Iris pigment epithelial cell (primary cell): ENCODE data around the gene TINCR.
"Not testable (repeated sequence)": the region's sequence is repeated elsewhere in the genome, so short reads cannot be mapped to it uniquely, and the experiment has no call there.

Experiments used
- DNase-seq: peaks from one replicate; pipeline ENCODE4 v3.0.0-alpha.2; 2011; ENCODE audit warnings: low read depth

The TINCR gene

DNA sequence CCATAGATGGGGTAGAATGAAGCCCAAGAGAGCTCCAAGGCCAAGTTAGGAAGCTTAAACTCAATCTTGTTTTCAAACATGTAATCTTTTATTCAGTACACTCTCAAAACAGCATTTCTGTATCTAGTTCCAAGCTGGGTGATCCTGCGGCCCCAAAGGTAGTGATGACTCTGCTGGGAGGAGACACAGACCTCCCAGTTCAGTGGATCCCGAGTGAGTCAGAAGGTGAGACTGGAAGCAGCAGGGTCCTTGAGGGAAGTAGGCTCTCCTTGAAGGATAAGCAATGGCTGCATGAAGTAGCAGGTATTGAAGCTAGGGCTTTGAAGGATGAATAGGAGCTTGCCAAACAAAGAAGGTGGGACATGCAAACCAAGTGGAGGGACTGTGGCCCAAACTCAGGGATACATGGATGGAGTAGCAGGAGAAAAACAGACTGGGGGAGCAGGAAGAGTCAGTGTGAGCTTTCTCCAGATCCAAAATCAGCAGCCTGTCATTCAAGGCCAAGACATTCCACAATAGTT lies 9.6 kb downstream of the TINCR start:
- no peak for DNase-seq

DNA sequence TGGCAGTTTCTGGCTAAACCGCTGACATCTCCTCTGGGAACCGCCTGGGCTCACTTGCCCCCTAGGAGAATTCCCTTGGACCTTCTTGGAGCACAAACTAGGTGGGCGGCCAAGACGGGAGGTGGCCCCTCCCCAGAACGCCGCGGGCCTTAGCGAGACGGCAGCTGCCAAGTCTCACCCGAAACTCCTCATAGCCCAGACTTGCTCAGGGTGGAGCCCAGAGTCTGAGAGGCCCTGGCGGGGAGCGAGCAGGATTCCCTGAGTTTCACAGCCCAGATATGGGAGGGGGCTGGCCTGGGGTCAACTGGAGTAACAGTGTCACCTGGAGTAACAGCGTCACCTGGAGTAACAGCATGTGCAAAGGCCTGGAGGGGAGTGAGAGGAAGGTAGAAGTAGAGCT lies 10.1 kb downstream of the TINCR start:
- no peak for DNase-seq

DNA sequence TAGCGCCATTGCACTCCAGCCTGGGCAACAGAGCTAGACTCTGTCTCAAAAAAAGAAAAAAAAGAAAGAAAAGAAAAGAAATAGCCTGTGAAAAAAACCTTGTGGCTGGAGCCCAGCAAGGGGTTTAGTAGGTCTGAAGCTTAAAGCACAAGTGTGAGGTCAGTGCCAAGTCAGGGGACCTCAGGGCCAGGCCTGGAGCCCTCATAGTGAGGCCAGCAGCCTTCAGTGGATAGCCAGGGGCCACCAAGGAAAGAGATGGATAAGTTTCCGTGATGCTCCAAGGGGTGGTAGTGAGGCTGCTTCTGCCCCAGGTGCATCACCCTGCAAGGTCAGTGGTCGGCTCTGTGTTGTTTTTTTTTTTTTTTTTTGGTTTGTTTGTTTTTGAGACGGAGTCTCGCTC lies 12.9 kb downstream of the TINCR start:
- no peak for DNase-seq

DNA sequence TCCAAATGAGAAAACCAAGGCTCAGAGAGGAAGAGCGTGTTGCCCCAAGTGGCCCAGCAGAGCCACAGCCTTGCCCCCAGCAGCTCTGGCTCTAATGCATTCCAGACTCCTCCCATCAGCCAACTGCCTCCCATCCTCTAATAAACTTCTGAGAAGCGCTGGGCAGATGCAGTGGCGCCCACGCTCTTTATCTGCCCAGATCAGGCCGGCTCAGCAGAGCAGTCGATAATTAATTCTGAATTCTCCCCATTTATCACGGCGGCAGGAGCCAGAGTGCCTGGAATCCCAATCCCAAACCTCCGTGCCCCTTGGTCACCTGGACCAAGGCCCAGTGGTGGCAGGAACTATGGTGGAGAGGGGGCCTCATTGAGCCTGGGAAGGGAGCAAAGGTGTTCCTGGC lies 13.9 kb downstream of the TINCR start:
- DNase-seq, result no peak

DNA sequence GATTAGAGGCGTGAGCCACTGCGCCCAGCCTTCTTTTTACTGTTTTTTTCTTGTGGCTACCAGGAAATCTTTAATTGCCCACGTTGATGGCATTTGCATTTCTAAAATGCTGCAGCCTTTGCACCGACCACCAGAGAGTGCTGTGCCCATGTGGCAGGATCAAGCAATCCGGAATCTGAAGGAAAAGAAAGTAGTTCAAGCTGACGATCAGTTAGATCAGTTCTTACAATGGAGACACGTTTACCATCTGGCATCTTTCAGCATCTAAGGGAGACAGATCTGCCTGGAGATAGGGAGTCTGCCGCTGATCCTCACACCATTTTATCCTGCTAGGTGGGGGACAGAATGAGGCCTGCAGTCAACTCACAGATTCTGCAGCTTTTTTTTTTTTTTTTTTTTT lies 19.9 kb downstream of the TINCR start:
- peak; percentile 31 for DNase-seq

DNA sequence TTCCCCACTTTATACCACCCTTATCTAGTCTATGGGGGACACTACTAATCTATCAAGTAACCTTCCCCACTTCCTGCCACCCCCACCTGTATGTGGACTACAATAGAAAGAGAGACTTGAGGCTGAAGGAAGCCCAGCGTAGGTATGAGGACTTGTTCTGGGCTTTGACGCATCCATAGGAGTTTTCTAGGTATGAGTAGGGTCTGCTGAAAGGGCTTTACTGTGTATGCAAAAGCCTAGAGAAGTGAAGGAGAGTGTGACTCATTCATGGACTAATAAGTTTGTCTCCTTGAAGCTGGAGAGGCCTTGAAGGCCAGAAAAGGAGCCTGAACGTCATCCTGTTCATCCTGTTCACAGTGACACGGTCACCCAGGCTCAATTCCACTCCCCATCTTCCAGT lies 21.8 kb downstream of the TINCR start:
- no peak for DNase-seq

DNA sequence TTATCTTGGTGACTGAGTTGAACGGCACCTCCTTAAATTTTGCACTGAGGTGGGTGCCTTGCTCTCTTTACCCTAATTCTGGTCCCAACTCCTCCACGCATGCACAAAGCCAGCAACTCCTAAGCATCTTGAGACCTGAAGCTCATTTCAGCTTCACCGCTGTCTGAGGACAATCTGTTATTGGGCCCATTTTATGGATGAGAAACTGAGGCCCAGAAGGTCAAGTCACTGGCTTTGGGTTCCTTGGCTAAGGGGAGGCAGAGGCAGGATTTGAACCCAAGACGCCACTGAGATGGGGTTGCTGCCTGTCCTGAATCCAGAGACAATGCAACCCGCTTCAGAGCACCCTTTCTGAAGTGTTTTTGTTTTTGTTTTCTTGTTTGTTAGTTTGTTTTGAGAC lies 22.7 kb downstream of the TINCR start:
- DNase-seq, result no peak

DNA sequence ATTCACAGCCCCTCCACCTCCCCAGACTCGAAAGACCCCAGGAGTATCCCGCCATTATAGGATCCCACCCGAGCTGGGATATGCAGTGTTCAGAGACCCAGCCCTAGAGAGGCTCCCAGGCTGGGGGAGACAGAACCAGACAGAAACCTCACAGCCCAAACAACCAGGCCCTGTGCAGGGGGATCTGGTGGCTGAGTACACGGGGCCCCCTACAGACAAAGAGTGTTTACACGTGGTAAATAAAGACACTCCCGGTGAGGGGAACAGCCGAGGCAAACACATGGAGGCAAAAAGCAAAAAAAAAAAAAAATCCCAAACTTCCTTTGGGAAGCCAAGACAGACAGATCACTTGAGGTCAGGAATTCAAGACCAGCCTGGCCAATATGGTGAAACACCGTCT lies 25.1 kb downstream of the TINCR start:
- no peak for DNase-seq

DNA sequence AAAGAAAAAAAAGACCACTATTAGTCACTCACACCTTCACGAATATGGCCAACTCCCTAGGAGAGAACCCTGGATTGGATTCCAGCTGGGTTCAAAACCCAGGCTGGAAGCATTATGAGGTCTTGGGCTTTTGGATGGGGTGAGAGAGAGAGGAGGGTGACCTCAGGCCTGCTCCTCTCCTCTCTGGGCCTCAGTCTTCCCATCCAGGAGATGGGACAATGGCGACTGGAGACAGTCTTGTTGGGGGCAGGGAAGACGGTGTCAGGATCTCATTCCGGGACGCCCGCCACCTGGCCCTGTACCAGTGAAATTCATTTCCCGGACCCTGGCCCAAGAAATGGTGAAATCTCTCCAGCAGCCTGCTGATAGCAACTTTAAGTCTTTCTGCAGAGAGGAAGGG lies 26.3 kb downstream of the TINCR start:
- DNase-seq, result no peak

DNA sequence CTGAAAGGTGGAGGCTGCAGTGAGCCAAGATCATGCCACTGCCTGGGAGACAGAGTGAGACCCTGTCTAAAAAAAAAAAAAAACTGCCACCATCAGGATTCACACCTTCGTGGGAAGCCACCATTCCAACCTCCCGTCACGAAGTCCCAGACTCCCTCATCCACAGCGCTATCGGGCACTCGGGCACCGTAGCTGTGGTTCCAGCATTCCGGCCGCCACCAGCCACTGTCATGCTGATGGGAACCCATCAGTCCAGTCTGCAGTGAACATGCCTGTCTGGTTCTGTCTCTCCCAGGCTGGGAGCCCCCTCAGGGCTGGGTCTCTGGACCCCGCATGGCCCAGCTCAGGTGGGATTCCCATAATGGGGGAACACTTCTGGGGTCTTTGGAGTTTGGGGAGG lies 27.5 kb downstream of the TINCR start:
- no peak for DNase-seq

DNA sequence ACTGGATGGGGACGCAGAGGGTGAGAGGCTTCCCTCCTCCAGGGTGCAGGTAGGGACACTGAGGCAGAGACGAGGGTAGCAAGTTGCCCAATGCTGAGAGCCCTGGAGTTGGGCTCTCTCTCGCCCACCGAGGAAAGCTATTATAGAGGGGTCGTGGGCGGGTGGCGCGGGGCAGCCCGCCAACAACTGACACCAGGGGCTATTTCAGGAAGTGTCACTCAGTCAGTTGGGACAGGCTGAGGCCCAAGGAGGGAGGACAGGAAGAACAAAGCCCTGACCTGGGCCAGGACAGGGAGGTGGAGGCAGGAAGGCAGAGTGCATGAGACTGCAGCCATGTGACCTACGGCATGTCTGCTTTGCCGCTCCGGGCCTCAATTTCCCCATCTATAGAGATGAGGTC lies 29.9 kb downstream of the TINCR start:
- DNase-seq, result no peak

DNA sequence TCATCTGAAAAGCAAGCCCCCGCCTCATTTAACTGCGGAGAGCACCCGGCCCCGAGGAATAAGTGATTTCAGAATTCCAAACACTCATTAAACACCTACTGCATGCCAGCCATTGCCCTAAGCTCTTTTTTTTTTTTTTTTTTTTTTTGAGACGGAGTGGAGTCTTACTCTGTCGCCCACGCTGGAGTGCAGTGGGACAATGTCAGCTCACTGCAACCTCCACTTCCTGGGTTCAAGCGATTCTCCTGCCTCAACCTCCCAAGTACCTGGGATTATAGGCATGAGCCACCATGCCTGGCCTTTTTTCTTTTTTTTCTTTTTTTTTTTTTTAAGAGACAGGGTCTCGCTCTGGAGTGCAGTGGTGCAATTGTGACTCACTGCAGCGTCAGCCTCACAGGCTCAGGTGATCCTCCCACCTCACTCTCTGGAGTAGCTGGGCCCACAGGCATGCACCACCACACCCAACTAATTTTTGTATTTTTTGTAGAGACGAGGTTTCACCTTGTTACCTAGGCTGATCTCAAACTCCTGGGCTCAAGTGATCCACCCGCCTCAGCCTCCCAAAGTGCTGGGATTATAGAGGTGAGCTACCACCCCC lies 30.7 kb downstream of the TINCR start:
- DNase-seq, result not testable (repeated sequence)

DNA sequence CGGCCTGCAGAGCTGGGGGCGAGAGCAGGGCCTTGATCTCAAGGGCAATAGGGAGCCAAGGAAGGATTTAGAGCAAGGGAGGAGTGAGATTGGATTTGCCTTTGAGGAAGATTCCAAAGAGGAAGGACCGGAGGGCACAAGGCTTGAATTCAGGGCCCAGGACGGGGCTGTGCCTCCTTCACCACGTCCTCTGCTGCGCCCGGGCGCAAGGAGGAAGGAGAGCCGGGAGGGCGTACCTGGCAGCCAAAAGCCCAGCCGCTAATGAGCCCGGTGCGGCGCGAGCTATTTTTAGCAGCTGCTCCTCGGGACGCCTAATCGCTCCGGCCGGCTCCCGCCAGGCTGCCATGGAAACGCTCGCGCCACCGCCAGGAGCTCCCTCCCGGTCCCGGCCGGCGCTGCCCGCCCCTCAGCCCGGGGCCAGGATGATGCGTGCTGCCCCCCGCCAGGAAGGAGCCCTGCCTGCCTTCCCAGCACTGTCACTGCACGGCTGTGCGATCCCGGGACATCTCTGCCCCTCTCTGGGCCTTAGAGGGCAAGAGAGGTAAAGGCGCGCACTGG lies 31.3 kb downstream of the TINCR start:
- DNase-seq, result peak; percentile 30

DNA sequence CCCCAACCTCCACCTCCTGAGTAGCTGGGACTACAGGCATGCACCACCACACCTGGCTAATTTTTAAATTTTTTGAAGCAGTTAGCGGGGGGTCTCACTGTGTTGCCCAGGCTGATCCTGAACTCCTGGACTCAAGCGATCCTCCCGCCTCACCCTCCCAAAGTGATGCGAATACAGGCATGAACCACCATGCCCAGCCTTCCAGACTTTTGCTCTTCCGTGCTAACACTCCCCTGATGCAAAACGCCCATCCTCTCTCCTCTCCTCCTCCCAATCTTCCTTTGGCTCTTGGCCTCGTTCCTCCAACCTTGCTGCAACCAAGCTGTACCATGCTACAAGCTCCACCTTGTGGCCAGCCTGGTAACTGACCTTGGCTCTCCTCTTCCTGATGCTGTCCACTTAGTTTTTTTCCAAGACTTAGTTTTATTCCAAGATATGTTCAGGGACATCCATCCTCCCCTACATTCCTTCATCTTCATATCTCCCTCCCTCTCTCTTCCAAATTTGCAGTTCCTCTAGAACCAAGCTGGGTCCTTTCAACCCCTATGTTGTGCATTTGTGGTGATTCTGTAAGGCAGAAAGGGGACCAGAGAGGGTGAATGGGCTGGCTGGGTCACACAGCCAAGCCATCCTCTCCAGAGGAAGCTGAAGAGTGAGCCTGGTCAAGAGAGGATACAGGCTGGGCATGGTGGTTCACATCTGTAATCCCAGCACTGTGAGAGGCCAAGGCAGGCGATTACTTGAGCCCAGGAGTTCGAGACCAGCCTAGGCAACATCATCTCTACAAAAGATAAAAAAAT lies 32.8 kb downstream of the TINCR start:
- DNase-seq, result no peak

DNA sequence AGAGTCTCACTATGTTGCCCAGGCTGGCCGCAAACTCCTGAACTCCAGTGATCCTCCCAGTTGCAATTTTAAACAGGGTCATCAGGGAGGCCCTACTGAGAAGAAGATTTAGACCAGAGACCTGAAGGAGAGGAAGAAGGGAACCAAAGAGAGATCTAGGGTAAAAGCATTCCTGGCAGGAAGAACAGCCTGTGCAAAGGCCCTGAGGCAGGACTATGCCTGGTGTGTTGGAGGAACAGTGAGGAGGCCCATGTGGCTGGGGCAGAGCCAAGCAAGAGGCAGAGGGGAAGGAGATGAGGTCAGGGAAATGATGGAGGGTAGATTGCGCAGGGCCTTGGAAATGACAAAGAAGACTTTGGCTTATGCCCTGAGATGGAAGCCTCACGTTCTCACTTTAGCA lies 34.5 kb downstream of the TINCR start:
- no peak for DNase-seq

DNA sequence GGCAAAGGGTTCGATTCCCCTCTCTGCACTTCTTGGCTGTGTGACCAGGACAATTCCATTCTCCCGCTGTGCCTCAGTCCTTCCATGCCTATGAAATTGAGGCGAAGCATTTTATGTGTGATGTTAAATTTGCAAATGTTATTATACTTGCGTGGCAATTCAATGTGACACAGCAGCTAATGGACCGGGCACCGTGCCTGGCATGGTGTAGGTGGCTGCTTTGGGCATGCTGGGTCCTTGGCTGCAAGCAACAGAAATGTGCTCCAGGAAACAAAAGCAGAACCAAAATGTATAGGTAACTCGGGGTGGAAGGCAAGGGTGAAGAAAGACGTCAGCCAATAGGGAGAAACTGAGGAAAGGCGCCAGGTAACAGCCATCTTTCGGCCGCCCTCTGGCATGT lies 37.1 kb downstream of the TINCR start:
- no peak for DNase-seq

DNA sequence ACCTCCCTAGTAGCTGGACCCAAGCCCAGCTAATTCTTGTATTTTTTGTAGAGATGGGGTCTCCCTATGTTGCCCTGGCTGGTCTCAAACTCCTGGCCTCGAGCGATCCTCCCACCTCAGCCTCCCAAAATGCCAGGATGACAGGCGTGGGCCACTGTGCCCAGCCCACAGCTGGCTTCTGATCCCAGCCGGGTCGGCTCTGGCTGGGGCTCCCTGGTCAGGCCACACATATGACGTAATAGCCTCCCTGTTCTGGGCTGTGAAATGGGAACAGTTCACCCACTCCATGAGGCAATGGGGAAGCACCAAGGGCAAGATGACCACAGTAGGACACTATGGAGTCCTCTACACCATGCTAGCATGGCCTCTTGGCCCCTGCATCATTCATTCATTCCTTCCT lies 41.1 kb downstream of the TINCR start:
- no peak for DNase-seq

DNA sequence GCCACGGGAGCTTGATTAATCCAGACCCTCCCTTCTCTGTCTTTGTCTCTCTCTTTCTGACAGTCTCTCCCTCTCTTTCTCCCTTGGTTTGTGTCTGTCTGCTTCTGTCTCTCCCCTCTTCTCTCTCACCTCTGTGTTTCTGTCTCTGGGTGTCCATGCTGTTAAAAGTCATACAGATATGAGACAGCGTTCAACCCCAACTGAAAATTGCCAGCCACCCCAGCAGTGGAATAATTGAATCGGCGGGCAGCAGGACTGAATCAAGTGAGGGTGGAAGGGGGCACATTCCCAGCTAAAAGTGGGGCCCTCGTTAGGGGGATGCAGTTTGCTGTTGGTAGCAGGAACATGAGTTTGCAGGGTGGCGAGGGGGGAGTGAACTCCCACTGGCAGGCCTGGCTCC lies 43.7 kb downstream of the TINCR start:
- no peak for DNase-seq

DNA sequence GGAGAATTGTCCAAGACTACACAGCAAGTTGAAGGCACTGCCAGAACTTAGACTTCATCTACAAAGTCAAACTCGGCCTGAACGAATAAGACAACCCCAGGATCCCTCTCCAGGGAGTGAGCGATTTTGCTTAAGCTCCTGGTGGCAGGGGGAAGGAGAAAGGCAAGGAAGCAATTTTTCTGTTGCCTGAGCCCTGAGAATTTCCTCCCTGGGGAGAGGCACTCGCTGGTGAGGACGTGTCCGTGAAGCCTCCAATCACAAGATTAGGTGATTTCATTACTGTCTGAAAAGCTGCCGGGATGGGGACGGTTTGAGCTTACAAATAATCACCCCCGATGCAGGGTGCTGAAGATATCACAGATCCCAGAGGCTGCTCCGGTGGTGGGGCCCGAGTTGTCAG lies 45.6 kb downstream of the TINCR start:
- no peak for DNase-seq

DNA sequence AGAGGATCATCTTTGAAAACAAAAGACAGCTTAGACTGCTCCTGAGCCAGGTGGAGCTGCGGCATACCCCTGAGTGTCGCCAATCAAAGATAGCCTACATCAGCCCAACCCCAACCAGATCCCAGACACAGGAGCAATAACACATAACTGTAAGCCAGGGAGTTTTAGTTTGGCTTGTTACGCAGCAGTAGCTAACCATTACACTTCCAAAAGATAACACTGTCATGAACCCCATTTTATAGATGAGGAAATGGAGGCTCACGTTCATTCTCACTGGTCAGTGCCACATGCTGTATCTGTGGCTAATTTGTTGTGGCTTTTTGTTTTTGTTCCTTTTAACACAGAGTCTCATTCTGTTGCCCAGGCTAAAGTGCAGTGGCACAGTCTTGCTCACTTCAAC lies 47.3 kb downstream of the TINCR start:
- no peak for DNase-seq

DNA sequence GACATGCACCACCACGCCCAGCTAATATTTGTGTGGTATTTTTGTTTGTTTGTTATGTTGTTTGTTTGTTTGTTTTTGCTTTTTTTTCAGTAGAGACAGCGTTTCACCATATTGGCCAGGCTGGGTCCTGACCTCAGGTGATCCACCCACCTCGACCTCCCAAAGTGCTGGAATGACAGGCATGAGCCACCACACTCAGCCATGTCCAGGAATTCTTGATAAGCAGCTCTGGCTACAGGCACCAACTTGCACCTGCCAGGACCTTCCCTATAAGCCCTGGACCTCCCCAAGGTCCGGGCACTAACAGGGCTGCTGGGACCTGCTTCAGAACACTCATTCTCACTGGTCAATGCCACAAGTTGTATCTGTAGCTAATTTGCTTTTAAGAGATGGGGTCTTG lies 48.7 kb downstream of the TINCR start:
- no peak for DNase-seq

DNA sequence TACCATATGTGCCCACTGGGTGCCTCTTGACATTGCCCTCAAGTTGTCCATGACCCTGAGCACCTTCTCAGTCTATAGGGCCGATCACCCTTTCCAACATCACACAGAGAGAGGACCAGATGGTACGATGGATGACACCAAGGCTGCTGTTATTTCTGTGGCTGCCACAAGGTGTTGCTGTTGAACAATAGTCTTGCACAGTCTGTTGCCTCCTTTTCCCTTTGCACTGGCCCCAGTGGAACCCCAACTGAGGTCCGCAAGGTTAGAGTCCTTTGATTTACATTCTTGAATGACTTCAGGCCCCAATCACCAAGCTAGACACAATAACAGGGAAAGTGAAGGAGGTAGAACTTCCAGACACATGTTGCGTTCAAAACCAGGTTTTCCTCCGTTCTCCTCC lies 52.0 kb downstream of the TINCR start:
- DNase-seq, result no peak

DNA sequence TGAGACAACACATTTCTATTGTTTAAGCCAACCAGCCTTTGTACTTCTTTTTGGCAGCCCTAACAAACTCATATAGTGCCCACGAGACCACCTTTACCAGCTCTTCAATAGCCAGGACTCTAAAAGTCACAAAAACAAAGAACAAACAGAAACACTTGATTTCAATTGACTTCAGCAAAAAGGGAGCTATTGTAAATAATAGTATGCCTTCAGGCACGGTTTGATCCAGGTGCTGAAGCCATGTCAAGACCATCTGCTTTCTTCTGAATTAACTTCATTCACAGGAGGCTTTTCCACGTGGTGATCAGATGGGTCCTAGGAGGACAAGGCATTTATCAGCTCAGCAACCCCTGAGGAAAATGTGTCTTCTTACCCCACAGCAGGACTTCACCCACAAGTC lies 53.8 kb downstream of the TINCR start:
- no peak for DNase-seq

DNA sequence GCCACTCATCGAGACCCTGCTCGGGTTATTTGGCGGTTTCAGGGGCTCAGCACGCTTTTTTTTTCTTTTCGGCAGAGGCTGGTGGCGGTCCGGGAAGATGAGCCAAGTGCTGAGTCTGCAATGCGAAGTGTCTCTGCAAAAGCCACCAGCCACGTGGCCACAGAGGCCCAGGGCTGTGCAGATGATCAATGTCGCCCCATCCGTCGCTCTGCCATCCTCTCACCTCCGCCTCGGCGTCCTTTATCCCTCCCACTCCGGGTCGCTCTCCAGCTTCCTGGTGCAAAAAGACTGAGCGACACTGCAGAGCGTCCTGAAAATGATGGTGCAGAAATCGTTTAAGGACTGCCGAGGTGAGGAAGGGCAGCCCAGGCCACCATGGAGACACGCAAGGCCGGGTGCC lies 55.0 kb downstream of the TINCR start:
- DNase-seq, result no peak
